IMR-90 (cell line): Measurements from ENCODE around the gene APOF. TPM values are rescaled to one million over a fixed set of nuclear protein-coding genes. Genes with fewer than 3 reads are reported as not detected.

Experiments
- ATAC-seq: fragments of 200-7000 bp; cut with Tn5 transposase; 2 replicates; pipeline ENCODE4 v1.9.1; 2020; ENCODE audit warnings: low read depth, mild to moderate bottlenecking, moderate library complexity
- BruUV-seq: library from RNA; stranded (reverse); fragments of 400-500 nt; replicated peaks from 2 replicates; lab custom pipeline; 2021; lab: Mats Ljungman, UMichigan
- CTCF ChIA-PET: fragments of 300-600 bp; formaldehyde crosslinking; extraction: SDS; loops from one replicate; lab custom pipeline; 2021; ENCODE audit warnings: antibody characterized with exemption; lab: Yijun Ruan, JAX
- POLR2A ChIA-PET: fragments of 300-600 bp; sonication (Branson Sonifier 250); formaldehyde crosslinking; loops from one replicate; lab custom pipeline; 2022; ENCODE audit warnings: antibody characterized with exemption; ENCODE audit not compliant: unreplicated experiment; lab: Charles Lee
- DNase-seq: peaks from one replicate; pipeline ENCODE4 v3.0.0; 2013
- H2AFZ ChIP-seq: replicated peaks from 2 replicates; pipeline ENCODE3; 2013; ENCODE audit warnings: low read length, mild to moderate bottlenecking; ENCODE audit not compliant: poor library complexity
- H2AK5ac ChIP-seq: 2 replicates; pipeline ENCODE4 v1.6.1; 2013; ENCODE audit warnings: low read depth, low read length, inconsistent platforms
- H2AK9ac ChIP-seq: replicated peaks from 2 replicates; pipeline ENCODE3; 2013; ENCODE audit warnings: mild to moderate bottlenecking, low read depth, low read length, moderate library complexity; ENCODE audit not compliant: poor library complexity
- H2BK120ac ChIP-seq: 2 replicates; pipeline ENCODE4 v1.6.1; 2013; ENCODE audit warnings: low read depth, low read length, inconsistent platforms
- H2BK15ac ChIP-seq: 3 replicates; pipeline ENCODE4 v1.6.1; 2013; ENCODE audit warnings: low read depth, low read length, inconsistent platforms
- H2BK20ac ChIP-seq: 2 replicates; pipeline ENCODE4 v1.6.1; 2013; ENCODE audit warnings: low read depth, mild to moderate bottlenecking, inconsistent platforms, low read length, moderate library complexity
- H2BK5ac ChIP-seq: 2 replicates; pipeline ENCODE4 v1.6.1; 2013; ENCODE audit warnings: mild to moderate bottlenecking, low read depth, low read length, inconsistent platforms; ENCODE audit not compliant: poor library complexity, severe bottlenecking
- H3K14ac ChIP-seq: replicated peaks from 2 replicates; pipeline ENCODE4 v1.6.1; 2013; ENCODE audit warnings: low read depth, low read length, inconsistent platforms
- H3K18ac ChIP-seq: 2 replicates; pipeline ENCODE4 v1.6.1; 2013; ENCODE audit warnings: low read depth, low read length, control low read depth
- H3K23ac ChIP-seq: 2 replicates; pipeline ENCODE4 v1.6.1; 2013; ENCODE audit warnings: low read depth, low read length, inconsistent platforms
- H3K27ac ChIP-seq: 2 replicates; pipeline ENCODE4 v1.5.1; 2013; ENCODE audit warnings: mild to moderate bottlenecking, control low read depth, low read length; ENCODE audit not compliant: insufficient read depth
- H3K27me3 ChIP-seq: 2 replicates; pipeline ENCODE4 v1.6.1; 2013; ENCODE audit warnings: low read length; ENCODE audit not compliant: control insufficient read depth, insufficient read depth
- H3K36me3 ChIP-seq: 2 replicates; pipeline ENCODE4 v1.6.1; 2013; ENCODE audit warnings: low read length, mixed read lengths; ENCODE audit not compliant: control insufficient read depth, insufficient read depth
- H3K4ac ChIP-seq: 2 replicates; pipeline ENCODE4 v1.6.1; 2013; ENCODE audit warnings: low read depth, low read length, inconsistent platforms
- H3K4me1 ChIP-seq: 2 replicates; pipeline ENCODE4 v1.6.1; 2013; ENCODE audit warnings: low read length, mixed read lengths; ENCODE audit not compliant: control insufficient read depth, insufficient read depth
- H3K4me2 ChIP-seq: 2 replicates; pipeline ENCODE4 v1.6.1; 2013; ENCODE audit warnings: low read depth, mild to moderate bottlenecking, control low read depth, low read length, moderate library complexity
- H3K4me3 ChIP-seq: 2 replicates; pipeline ENCODE4 v1.5.1; 2013; ENCODE audit warnings: low read depth, mild to moderate bottlenecking, control low read depth, low read length, moderate library complexity; ENCODE audit not compliant: insufficient read depth
- H3K56ac ChIP-seq: 2 replicates; pipeline ENCODE4 v1.6.1; 2013; ENCODE audit warnings: low read length, inconsistent platforms; ENCODE audit not compliant: insufficient read depth; ENCODE audit errors: extremely low read depth
- H3K79me1 ChIP-seq, 2 experiments: 2 replicates each; pipeline ENCODE4 v1.6.1; 2013; ENCODE audit warnings: low read length in 2 of 2, inconsistent platforms in 1 of 2, low read depth in 1 of 2
- H3K9ac ChIP-seq: 2 replicates; pipeline ENCODE4 v1.6.1; 2013; ENCODE audit warnings: low read depth, low read length, control low read depth
- H3K9me1 ChIP-seq: 2 replicates; pipeline ENCODE4 v1.6.1; 2013; ENCODE audit warnings: low read length, inconsistent platforms; ENCODE audit not compliant: insufficient read depth
- H3K9me3 ChIP-seq: 2 replicates; pipeline ENCODE4 v1.6.1; 2013; ENCODE audit warnings: low read length; ENCODE audit not compliant: control insufficient read depth, insufficient read depth
- H4K20me1 ChIP-seq: 2 replicates; pipeline ENCODE4 v1.6.1; 2013; ENCODE audit warnings: low read length, inconsistent platforms; ENCODE audit not compliant: insufficient read depth
- H4K5ac ChIP-seq: 2 replicates; pipeline ENCODE4 v1.6.1; 2013; ENCODE audit warnings: mild to moderate bottlenecking, low read depth, low read length, control low read depth
- H4K8ac ChIP-seq, 2 experiments: 2 replicates each; pipeline ENCODE4 v1.6.1; 2013; ENCODE audit warnings: low read depth in 2 of 2, low read length in 2 of 2, control low read depth in 1 of 2, inconsistent platforms in 1 of 2
- H4K91ac ChIP-seq: 2 replicates; pipeline ENCODE4 v1.6.1; 2013; ENCODE audit warnings: low read depth, low read length, inconsistent platforms; ENCODE audit not compliant: insufficient read depth
- CEBPB ChIP-seq: IDR thresholded peaks from 2 replicates; pipeline ENCODE4 v1.6.1; 2012; ENCODE audit warnings: low read depth, low read length, improper control_type of control experiment
- NFE2L2 ChIP-seq: fragments of 150-350 bp; IDR thresholded peaks from 2 replicates; pipeline ENCODE4 v1.6.1; 2016; ENCODE audit warnings: low read depth, mild to moderate bottlenecking, low read length
- WGBS, 2 experiments: methylation state at CpG; one replicate each; pipeline versions ENCODE4 v1.1.5 to v1.1.7; 2013; ENCODE audit warnings: missing lambda C conversion rate in 2 of 2; ENCODE audit not compliant: insufficient read length in 1 of 2; ENCODE audit errors: extremely low coverage in 2 of 2; 5-methylcytosine and 5-hydroxymethylcytosine counted together
- dilution Hi-C: fragments of 300-500 bp; cut with HindIII; formaldehyde crosslinking; loops from one replicate; pipeline ENCODE4 v1.14.3; 2018; ENCODE audit warnings: low sequenced_read_pairs; ENCODE audit not compliant: unreplicated experiment
- in situ Hi-C: fragments of 300-500 bp; cut with MboI; formaldehyde crosslinking; loops from 3 replicates; pipeline ENCODE4 v1.14.3; 2019; ENCODE audit warnings: low sequenced_read_pairs, inconsistent platforms, mixed read lengths
- intact Hi-C: fragments of 100-400 bp; cut with micrococcal nuclease; formaldehyde crosslinking; loops from 2 replicates; pipeline ENCODE4 v1.10.0; 2022
- polyA plus RNA-seq, 3 experiments: library from polyadenylated mRNA; depleted of rRNA; stranded (reverse); fragments of >200 nt; gene quantifications; 2 replicates each; pipeline ENCODE4 v1.2.3, GENCODE V29; 2012; ENCODE audit warnings: low replicate concordance in 1 of 3
- total RNA-seq: library from RNA; depleted of rRNA; stranded (reverse); fragments of >200 nt; gene quantifications from 2 replicates; pipeline ENCODE4 v1.2.3, GENCODE V29; 2012

Gene APOF
- total and polyA plus RNA-seq, 2 of the 4 experiments (the other 2 are of a cell fraction) = not detected

DNA sequence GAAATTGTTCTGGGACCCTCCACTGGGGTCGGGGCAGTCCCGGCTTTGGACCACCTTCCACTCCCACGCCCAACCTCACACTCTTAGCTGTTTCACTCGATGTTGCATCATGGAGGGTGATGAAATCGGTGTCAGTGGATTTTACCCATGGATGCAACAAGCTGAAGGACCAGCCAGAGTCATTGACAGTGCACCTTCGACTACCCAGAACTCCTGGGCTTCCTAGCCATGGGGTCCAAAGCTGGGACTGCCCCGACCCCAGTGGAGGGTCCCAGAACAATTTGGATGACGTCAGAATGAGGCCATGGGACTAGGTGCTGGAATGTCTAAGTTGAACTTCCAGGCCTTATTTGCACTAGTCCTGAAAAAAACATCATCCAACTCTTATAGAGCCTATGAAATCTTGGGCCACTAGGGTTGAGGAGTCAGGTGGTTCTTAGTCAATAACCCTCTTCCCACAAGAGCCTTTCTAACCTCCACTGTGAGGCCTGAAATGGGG, 24.9 kb downstream of the APOF start:
- CTCF ChIA-PET = no interaction called here
- POLR2A ChIA-PET = interaction anchor here (0.5 kb wide), 1 partner anchor 11 kb away, joined by 3 read pairs; no protein-coding TSS in a partner anchor
- no peak overlapping the region for H2AFZ ChIP-seq
- no peak overlapping the region for H3K4me2 ChIP-seq
- no peak overlapping the region for H3K14ac ChIP-seq
- H3K9ac ChIP-seq = no peak overlapping the region
- no peak overlapping the region for H4K8ac ChIP-seq
- H3K27me3 ChIP-seq = no peaks in the 10 kb centered on the region
- H2AK9ac ChIP-seq = no peak overlapping the region
- peaks cover 10% of the 10 kb centered on the region for H3K9me1 ChIP-seq
- no peaks in the 10 kb centered on the region for H4K20me1 ChIP-seq
- BruUV-seq = no TSS peak
- in situ Hi-C loops (no loop called here), dilution Hi-C loops (no loop called here), intact Hi-C loops (no loop called here)
- no peak overlapping the region for H2BK5ac ChIP-seq
- no peaks in the 10 kb centered on the region for H3K9me3 ChIP-seq
- no peak overlapping the region for H2BK15ac ChIP-seq
- peaks cover 6 to 18% of the 10 kb centered on the region in 2 experiments; a peak in 3 of 4 replicates for H3K79me1 ChIP-seq
- no peak overlapping the region for H2AK5ac ChIP-seq
- H3K18ac ChIP-seq = no peak overlapping the region
- ATAC-seq = no peak
- H3K56ac ChIP-seq = no peak overlapping the region
- WGBS, 2 experiments = no CpG with 5 or more reads among the region's 8 CpGs
- peaks cover 5% of the 10 kb centered on the region; the same call in 1 of the 2 replicates for H3K4me1 ChIP-seq
- TF ChIP-seq NFE2L2 = no peak
- TF ChIP-seq CEBPB = peak; percentile 64
- no peak overlapping the region for H4K91ac ChIP-seq
- no peak overlapping the region for H2BK120ac ChIP-seq
- no peak overlapping the region for H3K4me3 ChIP-seq
- H3K36me3 ChIP-seq = peaks cover 12% of the 10 kb centered on the region
- no peak overlapping the region for H2BK20ac ChIP-seq
- DNase-seq = no peak
- peak overlapping the region; percentile 31; the same call in 1 of the 2 replicates for H3K23ac ChIP-seq
- H3K27ac ChIP-seq = no peak overlapping the region
- no peak overlapping the region for H4K5ac ChIP-seq
- no peak overlapping the region for H3K4ac ChIP-seq
